GM04503 (cell line): Measurements from ENCODE around the gene NKX6-2.
"Not testable (repeated sequence)": the region's sequence is repeated elsewhere in the genome, so short reads cannot be mapped to it uniquely, and the experiment has no call there.

Experiments
- DNase-seq: peaks from one replicate; pipeline ENCODE4 v3.0.0-alpha.2; 2012; ENCODE audit warnings: low read depth

The NKX6-2 gene

DNA sequence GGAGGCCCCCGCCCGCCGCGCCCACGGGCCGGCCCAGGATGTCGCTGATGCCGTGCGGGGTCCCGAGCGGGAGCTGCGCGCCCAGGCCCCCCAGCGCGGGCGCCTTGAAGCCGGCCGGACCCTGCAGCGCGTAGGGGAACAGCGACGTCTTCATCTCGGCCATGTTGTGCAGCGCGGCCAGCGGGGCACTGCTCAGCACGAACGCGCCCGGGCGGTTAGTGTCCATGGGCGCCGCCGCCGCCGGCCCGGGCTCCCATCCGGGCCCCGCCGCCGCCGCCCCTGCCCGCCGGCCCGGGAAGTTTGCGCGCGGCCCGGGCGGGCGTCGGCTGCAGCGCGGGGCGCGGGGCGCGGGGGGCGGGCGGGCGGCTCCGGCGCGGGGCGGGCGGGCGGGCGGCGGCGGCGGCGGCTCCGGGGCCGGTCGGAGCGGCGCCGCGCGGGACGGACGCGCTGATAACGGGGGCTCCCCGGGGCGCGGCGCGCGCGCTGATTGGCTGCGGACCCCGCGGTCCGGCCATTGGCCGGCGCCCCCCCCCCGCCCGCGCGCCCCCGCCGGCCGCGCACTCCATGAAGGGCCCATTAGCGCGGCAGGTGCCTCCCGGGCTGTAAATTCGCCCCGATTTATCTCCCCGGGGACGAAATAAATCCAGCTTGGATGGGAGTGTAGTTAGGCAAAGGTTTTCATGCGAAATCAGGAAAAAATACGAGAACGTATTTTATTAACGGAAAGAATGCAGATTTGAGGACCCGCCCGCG is at the start of gene NKX6-2:
NKX6-2 (minus strand) TSS at position 425 of the 753 bp plus-strand sequence; CDS start at position 226, 199 bp downstream.
- DNase-seq = no peak

DNA sequence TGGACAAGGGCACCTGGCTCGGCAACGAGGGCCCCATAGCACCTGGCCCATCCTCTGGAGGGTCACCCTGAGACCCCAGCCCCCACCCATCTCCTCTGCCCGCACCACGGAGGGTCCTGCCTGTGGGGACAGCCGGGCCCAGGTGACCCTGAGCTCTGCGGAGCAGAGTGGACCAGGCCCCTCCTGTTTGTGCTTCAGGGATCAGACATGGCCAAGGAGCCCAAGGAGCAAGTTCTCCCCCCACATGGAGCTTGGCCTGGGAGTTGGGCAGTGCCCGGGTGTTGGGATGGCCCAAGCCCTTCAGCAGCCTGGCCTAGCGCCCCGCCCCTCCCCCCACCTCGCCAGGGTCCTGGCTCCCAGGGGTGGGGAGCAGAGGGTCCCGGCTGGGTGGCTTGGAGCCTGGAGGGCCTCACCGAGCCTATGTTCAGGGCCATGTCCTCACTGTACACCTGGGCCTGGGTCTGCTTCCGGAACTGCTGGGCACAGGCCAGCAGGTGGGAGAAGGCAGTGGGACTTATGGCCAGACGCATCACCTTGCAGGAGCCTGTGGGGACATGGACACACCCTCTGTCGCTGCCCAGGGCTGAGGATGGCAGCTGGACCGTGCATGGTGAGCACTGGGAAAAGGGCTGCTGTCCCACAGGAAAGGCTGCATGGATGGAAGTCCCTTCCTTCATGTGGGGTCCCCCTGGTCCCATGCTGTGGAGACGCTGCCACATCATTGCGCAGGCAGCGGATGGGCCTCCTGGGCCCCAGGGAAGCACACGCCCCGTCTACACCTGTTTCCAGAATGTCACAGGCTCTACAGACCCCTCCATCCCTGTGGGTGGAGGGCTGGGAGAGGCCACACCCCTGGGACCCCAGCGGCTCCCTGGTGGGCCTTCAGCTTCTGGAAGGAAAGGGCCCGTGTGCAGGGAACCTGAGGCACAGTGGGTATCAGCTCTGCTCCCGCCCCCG is 49.2 kb upstream of the NKX6-2 start:
- no peak for DNase-seq

DNA sequence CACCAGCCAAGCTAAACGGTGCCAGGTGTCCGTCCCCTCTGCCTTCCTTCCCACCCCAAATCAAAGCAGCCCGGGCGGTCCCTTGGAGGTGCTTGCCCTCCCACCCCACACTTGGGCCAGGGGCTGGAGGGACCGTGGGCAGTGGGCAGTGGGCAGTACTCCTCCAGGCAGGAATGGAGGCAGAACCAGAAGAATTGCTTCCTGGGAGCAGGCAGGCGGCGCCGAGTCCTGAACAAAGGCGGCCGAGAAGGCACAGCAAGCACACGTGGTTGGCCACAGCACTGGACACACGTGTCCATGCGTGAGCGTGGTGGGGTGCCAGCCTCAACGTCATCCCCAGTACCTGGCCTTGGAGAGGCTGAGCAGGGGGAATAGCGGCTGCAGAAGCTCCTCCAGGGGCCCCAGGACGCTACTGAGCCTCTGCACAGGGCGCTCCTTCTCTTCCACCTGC is 48.4 kb upstream of the NKX6-2 start:
- DNase-seq = no peak

DNA sequence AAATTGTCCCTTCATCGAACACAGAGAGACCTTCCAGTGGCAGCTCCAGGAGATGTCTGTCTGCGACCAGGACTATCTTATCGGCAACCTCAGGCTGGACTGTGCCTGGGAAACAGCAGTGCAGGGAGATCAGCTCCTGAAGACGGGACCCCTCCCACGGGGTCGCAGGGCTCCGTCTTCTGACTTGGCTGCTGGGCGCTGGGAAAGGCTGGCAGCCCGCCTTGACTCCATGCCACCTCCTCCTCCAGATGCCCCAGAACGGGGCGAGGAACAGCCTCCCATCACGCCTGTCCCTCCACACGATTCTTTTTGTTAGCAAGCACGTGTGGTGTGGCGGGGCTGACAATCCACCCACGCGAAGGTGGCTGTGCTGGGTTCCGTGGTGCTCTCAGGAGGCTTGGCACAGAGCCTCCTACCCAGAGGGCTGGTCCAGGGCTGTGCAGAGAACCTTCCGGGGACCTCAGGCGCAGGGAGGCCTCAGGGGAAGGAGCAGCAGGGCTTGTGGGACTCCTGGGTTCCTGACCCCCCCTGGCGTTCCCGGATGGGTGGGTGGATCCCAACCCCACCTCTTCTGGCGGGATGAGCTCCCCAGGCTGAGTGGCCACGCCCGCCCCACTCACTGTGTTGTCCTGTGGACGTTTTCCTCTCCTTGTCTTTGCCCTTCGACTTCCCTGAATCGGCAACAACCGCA is 47.6 kb upstream of the NKX6-2 start:
- DNase-seq = no peak

DNA sequence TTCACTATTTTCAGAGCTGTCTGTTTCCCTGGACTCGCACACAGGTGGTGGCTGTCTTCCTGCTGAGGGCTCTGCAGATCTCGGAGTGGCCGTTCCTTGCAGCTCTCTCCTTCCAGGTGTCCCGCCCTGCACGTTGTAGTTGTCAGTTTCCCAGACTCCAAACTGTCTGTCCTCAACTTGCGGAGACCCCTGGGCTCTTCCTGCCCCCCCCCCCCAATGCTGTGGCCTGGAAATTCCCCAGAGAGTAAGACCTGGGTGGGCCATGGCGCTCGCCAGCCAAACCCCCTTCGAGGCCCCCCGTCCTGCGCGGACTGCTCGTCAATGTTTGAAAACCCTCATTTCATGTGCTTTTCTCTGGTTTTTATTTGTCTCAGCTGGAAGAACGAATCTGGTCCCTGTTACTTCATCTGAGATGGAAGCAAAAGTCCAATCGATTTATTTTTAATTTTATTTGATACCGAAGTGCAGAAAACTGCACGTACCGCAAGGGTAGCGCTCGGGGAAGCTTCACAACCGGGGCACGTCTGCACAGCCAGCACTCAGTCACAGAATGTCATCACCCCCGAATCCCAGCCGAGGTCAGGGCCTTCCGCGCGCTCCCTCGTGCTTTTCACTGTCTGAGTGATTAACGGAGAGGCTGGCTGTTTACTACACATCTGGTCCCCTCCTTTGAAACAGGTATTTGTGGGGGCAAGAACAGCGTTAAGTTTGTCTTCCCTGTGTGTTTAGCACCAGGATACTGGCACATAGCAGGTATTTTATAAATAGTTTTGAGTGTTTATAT is 46.4 kb upstream of the NKX6-2 start:
- no peak for DNase-seq

DNA sequence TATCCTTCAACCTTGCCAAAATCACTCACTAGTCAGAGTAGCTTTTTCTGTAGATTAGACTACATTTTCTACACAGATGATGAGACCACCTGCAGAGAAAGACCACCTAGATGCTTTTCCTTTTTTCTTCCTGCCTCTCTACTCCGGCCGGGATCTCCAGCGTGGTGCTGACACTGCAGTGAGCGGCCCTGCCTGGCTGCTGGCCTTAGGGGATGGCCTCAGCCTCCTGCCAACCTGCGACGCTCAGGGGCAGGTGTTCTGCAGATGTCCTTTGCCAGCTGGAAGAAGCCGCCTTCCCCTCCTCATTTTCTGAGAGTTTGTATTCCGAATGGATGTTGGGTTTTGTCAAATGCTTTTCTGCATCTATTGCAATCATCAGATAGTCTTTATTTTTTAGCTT is 43.5 kb upstream of the NKX6-2 start:
- DNase-seq = no peak

DNA sequence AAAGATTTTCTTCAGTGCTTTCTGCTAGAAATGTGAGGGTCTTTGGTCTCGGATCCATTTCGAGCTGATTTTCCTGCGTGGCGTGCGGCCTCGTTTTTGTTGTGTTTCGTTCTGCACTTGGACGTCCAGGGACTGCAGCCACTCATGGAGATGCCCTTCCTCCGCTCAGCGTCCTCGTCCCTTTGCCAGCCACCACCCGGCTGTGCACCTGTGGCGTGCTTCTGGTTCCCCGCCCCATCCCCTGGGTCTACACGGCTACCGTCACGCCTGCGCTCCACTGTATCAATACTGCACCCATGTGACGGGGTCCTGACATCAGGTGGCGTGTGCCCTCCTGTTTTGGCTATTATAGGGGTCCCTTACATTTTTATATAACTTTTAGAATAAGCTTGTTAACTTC is 42.7 kb upstream of the NKX6-2 start:
- no peak for DNase-seq

DNA sequence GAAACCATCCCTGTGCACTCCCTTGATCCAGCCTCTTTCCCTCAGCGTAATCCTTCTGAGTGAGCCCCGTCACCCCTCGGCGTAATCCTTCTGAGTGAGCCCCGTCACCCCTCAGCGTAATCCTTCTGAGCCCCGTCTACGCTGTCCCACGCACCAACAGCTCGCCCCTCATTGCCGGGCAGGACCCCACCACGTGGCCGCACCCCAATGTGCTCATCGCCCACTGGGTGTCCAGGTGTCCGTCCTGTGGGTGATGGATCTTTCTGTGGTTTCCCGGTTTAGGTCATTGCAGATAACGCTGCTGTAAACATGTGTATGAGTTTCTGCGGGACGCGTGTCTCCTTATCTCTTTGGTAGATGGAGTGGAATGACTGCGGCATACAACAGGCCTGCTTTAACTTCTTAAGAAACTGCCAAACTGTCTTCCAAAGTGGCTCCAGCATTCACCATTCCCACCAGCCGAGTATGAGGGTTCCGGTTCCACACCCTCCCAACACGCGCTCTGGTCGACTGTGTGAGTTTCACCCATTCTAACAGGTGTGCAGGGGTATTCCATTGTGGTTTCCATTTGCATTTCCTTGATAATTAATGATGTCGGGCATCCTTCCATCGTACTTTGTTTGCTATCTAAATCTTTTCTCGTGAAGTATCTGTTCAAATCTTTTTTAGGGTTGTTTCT is 42.1 kb upstream of the NKX6-2 start:
- DNase-seq = no peak

DNA sequence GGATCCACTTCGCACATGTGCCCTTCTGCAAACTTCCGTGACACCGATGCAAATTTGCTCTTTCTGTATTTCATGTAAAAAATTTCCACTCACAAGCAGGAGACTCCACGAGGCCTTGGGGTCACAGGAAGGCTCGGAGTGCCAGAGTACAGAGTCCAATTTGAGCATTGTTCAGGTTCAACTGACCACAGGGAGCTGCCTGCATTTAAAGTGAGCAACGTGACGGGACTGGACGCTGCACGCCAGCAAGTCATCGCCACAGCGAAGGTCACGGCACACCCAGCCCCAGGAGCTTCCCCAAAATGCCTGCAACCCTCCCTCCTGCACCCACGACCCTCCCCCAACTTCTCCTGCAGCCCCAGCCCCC is 41.5 kb upstream of the NKX6-2 start:
- no peak for DNase-seq

DNA sequence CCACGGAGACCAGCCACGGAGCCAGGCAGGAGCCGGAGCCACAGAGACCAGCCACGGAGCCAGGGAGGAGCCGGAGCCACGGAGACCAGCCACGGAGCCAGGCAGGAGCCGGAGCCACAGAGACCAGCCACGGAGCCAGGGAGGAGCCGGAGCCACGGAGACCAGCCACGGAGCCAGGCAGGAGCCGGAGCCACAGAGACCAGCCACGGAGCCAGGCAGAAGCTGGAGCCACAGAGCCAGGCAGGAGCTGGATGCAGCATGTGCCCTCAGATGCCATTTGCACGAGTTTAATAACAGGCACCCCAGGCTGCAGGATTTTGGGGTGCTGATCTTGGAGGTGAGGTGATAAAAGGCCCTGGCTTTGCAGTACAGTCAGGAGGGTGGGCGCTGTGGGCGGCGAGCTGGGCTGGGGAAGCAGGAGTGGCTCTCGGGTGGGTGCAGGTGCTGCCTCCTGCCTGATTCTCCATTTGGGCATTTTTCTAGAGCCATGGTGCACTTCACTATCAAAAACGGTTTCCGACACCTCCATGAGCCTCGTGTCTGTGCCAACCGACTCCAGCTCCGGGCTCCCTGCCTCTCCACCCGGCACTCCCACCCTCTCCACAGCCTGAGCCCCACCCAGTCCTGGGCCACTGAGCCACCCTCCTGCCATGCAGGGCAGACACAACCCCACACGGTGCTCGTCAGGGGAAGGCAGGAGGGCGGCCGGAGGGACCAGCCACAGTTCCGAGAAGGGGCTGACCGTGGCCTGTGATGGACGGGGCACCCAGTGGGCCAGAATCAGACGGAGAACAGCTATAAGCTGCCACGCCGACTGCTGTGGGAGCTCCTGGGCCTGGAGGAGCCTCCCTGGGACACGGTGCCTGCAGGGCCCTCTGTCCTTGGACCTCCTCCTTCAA is 40.8 kb upstream of the NKX6-2 start:
- DNase-seq = no peak

DNA sequence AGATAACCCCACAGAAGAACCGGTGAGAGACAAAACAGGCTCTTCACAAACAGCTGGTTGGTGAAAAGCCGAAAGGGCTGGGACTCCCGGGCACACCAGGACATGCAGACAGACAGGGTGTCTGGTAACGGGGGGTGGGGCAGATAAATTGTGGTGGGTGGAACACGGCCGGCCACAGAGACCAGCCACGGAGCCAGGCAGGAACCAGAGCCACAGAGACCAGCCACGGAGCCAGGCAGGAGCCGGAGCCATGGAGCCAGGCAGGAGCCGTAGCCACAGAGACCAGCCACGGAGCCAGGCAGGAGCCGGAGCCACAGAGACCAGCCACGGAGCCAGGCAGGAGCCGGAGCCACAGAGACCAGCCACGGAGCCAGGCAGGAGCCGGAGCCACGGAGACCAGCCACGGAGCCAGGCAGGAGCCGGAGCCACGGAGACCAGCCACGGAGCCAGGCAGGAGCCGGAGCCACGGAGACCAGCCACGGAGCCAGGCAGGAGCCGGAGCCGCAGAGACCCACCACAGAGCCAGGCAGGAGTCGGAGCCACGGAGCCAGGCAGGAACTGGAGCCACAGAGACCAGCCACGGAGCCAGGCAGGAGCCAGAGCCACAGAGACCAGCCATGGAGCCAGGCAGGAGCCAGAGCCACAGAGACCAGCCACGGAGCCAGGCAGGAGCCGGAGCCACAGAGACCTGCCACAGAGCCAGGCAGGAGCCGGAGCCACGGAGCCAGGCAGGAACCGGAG is 40.0 kb upstream of the NKX6-2 start:
- DNase-seq = not testable (repeated sequence)

DNA sequence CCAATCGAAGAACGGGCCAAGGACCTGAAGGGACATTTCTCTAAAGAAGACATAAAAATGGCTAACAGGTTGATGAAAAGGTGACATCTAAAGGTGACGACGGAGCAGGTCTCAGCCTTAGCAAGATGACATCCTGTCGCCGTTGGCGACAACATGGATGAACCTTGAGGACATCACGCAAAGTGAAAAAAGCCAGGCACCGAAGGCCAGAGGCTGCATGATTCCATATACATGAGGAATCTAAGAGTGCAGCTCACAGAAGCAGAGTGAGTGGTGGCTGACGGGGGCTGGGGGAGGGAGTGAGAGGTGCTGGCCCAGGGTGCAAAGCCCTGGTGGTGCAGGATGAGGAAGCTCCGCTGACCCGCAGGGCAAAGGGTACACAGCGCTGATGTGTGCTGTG is 34.1 kb upstream of the NKX6-2 start:
- no peak for DNase-seq

DNA sequence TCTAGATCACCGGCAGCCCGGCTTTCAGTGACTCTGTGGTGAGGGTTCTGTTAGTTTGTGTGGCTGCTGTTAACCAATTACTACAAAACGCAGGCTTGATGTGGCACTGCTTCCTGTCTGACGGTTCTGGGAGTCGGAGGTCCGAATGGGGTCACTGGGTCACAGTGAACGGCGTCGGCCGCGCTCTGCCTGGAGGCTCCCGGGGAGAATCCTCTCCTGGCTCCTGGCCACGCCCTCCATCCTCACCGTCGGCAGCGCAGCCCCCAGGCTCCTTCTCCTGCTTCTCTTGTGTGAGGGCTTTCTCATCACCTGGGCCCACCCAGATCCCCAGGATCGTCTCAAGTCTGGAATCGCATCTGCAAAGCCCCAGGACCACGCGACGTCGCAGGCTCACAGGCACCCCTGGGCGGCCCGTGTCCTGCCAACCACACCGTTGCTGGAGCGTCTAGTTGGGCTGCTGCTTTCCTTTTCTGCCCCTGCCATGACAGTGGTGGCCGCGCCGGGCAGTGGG is 31.8 kb upstream of the NKX6-2 start:
- no peak for DNase-seq

DNA sequence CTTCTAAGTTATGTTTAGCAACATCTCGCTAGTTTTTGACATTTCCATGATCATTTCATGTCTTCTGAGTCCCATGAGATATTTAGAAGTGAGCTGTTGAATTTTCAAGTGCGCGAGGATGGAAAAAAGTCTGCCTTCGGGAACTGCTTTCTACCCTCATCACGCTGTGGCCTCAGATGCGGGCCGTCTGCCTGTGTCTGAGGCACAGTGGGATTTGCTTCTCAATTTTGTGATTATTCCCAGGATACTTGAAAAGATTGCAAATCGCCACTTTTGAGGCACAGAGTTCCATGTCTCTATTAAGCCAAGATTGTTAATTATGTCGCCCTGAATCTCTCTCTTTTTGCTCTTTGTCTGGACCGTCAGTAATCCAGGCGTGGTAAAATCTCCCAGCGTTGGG is 30.8 kb upstream of the NKX6-2 start:
- DNase-seq = no peak

DNA sequence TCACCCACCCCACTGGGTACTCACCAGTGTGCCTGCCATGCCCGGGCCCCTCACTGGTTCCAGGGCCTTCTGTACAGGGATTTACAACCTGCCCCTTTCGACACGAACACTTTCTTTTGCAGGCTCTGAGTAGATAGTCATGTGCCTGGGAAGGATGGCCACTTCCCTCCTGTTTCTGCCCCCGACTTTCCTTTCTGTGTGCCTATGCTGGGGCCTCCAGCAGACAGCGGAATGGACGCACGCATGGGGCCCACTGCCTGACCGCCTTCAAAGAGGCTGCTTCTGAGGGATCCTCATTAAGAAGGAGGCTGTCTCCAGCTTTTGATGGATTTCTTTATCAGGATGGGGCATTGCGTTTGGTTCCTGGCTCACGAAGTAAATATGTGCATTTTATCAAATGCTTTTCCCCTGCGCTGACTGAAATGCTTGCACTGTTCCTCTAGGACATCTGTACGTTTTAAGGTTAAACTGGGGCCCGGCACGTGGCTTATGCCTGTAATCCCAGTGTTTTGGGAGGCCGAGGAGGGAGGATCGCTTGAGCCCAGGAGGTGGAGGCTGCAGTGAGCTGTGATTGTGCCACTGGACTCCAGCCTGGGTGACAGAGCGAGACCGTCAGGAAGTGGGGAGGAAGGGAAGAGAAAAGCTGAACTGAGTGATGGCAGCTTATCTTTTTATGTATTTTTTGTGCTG is 29.4 kb upstream of the NKX6-2 start:
- DNase-seq = no peak

DNA sequence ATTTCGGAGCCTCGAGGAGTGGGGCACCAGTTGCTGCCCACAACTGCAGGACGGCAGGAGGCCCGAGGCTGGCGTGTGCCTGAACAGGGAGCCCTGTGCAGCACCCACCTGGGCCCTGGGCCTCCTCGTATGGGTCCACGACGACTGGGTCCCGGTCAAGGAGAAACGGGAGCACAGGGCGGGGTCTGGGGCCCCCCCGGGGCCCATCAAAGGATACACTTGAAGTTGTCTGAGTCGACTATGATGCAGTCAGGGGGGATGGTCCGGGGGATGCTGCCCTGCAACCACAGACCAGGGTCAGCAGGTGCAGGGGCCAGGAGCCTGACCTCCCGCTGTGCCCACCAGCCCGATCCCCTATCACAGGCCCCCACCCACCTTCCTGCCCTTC is 28.5 kb upstream of the NKX6-2 start:
- DNase-seq = no peak

DNA sequence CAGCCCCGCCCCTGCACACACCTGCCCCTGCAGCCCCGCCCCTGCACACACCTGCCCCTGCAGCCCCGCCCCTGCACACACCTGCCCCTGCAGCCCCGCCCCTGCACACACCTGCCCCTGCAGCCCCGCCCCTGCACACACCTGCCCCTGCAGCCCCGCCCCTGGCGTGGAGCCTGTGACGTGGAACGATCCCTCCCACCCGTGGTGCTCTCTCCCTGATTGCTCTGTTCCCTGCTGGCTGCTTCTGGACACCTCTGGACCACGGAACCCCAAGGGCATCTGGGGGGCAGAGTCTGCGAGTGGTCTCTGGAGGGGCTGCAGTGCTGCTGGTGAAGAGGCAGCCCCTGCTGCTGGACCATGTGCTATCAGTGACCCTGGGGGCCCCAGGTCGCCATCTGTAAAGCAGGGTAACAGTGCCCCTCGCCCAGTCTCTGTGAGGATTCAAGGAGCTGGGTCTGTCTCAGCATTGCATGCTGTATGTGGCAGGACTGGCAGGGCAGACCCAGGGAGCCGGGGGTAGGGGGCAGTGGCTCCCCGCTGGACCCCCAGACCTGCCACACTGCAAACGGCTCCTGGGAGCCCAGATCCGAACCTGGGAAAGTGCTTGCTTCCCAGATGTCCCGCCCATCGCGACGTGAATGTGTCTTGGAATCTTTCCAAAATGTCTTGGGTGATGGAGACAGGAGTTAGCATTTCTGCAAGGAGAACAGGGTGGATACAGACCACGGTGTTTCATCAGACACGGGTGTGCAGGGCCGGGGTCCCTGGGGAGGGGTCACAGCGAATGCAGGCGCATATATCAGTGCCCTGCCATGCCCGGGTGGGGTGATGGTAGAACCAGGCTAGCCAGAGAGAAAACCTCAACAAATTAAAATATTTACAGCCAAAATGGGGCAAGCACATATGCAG is 27.9 kb upstream of the NKX6-2 start:
- DNase-seq = no peak

DNA sequence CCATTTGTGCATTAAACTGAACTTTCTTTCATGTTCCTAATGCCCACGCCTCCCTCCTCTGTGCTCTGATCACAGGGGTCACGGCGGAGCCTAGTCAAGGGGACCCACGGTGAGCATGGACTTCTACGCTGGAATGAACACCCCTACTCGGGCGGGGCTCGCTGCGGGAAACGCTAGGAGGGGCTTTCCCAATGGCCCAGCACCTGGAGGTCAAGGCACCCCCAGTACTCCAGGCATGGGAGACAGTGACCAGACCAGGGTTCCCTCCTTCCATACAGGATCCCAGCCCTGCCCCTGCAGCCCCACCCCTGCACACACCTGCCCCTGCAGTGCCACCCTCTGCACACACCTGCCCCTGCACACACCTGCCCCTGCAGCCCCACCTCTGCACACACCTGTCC is 27.1 kb upstream of the NKX6-2 start:
- DNase-seq = no peak
